Jurkat, Clone E6-1 (cell line): ENCODE measurements around the gene INTS2.
"Not testable (repeated sequence)": the region's sequence is repeated elsewhere in the genome, so short reads cannot be mapped to it uniquely, and the experiment has no call there.

Source experiments
- DNase-seq: peaks from one replicate; pipeline ENCODE4 v3.0.0-alpha.2; 2011; ENCODE audit warnings: low read depth, low spot score
- H3K4me3 ChIP-seq: 2 replicates; pipeline ENCODE4 v1.5.1; 2011; ENCODE audit warnings: mild to moderate bottlenecking, low read length, control low read depth, moderate library complexity

The INTS2 gene

GRCh38 chr17:61862975-61863800 is 64.6 kb downstream of the INTS2 start, which contains the start of gene BRIP1:
Gene BRIP1 (minus strand): TSS chr17:61863528. CDS start chr17:61861539, 1,989 bp downstream.
- peak within 1 kb of the TSS; percentile 90 for H3K4me3 ChIP-seq
- peak; percentile 96 for DNase-seq

- no peak for DNase-seq
- H3K4me3 ChIP-seq, result peak overlapping the region; percentile 90
Measured at GRCh38 chr17:61862105-61862574, 65.6 kb downstream of the INTS2 start.

DNA sequence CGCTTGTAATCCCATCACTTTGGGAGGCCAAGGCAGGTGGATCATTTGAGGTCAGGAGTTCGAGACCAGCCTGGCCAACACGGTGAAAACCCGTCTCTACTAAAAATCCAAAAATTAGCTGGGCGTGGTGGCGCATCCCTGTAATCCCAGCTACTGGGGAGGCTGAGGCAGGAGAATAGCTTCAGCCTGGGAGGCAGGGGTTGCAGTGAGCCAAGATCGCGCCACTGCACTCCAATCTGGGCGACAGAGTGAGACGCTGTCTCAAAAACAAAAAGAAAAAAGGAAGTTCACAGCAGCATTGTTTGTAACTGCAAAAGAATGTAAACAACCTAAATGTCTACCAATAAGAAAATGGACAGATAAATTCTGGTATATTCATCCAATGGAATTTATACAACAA is 67.4 kb downstream of the INTS2 start:
- not testable (repeated sequence) for H3K4me3 ChIP-seq, DNase-seq

DNA sequence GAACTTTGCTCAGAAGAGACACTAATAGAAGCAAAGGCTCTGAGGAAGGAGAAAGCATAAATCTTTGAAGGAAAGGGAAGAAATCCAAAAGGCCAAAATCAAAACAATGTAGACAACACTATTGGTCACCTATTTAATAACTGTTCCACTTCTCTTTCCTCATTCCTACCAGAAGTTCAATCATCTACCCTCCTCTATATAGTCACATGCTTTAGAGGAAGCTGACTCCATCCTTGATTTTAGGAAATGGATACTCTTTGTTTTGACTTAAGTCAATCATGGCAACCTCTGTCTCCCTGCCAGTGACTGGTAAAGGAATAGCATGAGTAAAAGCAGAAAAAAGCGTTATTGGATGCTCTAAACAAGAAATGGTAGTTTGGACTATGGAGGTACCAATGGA is 71.7 kb downstream of the INTS2 start:
- H3K4me3 ChIP-seq, result no peak overlapping the region
- no peak for DNase-seq

DNA sequence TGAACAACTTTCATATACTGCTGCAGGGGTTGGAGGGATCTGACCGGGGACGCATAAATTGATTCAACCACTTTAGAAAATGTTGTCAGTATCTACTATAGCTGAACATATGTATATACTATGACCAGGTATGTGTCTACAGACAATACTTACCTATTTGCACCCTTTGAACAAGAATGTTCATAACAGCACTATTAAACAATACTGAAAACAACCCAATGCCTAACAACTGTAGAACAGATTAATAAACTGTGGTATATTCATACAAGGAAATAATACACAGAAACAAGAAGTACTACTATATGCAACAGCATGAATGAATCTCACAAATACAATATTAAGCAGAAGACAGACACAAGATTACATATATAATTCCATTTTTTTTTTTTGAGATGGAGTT is 74.9 kb downstream of the INTS2 start:
- no peak overlapping the region for H3K4me3 ChIP-seq
- no peak for DNase-seq

- no peak overlapping the region for H3K4me3 ChIP-seq
- no peak for DNase-seq
Measured at GRCh38 chr17:61849674-61850073, 78.1 kb downstream of the INTS2 start.

DNA sequence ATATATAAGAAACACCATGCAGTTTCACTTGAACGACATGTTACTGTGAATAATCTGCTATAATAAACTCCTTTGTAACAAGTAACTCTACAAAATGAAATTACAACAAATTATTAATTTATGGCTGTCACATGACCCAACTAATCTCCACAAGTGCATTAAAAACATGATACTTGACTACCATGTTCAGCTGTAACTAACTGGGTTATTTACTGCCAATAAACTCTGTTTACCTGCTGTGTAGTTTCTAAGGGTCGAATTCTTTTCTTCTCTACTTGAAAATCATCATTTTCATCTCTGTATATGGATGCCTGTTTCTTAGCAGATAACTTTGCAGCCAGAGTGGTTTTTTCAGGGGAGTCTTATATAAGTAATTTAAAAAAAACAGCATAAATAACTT is 78.9 kb downstream of the INTS2 start:
- no peak for DNase-seq
- H3K4me3 ChIP-seq, result no peak overlapping the region

DNA sequence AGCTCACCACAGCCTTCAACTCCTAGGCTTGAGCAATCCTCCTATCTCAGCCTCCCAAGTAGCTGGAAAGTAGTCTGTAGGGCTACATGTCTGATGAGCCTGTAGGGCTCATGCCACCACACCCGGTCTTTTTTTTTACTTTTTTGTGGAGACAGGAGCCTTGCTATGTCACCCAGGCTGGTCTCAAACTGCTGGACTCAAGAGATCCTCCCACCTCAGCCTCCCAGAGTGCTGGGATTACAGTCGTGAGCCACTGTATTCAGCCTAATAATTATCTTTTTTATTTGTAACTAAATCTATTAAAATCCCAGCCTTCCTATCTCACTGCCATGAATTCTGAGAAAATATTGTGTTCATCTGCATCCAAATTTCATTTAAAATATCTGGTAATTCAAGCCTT is 79.5 kb downstream of the INTS2 start:
- no peak overlapping the region for H3K4me3 ChIP-seq
- DNase-seq, result no peak

DNA sequence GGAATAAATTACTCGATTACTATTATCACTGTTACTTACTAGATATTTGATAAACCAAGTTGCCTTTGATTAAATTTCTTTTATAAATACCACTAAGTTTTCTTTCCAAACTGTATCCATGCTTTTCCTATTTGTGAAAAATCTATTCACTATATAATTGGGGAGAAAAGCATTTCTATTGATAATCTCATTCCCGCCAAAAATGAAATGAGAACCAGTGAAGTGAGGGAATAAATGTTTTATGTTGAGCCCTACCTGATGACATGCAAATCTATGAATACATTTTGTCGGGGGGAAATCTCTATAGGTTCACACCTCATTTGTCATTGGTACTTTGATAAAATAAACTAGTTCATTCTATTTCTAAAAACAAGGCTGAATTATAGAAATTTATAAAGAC is 80.1 kb downstream of the INTS2 start:
- no peak for DNase-seq

DNA sequence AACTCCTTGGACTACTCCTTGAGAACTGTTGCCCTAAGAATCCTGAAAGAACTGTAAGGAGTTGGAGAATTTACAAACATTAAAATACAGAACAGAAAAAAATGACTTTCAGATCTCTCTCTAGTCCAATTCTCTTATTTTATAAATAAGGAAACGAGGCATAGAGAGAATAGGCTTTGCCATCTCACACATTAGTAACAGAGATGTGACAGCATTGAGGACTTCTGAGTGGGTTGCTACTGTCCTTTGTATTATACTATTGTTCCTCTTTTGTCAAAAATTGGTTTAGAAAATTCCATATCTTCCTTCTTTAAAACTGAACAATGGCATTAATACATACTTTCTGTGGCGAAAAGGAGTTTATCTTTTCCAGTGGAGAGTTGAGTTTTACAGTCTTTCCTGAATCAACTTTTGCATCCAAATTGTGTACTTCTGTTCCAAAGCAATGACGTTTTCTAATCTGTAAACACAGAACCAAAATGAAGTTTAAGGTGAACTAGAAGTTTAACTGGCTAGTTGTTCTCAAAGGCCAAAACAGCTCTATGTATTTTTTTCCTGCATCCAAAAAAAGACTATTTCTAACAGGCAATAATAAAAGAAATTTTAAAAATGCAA is 80.9 kb downstream of the INTS2 start:
- H3K4me3 ChIP-seq, result no peak overlapping the region
- DNase-seq, result no peak

More for the DNA sequence above, 80.1 kb downstream of the INTS2 start:
- H3K4me3 ChIP-seq, result no peak overlapping the region

DNA sequence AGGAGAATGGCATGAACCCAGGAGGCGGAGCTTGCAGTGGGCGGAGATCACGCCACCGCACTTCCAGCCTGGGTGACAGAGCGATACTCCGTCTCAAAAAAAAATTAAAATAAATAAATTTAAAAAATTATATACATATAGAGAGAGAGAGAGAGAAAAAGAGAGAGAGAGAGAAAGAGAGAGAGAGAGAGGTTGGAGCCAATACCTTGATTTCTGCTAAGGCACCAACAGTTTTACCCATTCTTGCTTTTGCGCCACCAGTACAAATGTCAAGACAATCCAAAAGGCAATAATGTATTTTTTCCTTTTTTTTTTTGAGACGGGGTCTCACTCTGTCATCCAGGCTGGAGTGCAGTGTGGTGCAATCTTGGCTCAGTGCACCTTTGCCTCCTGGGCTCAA is 81.7 kb downstream of the INTS2 start:
- H3K4me3 ChIP-seq, result no peak overlapping the region
- no peak for DNase-seq

DNA sequence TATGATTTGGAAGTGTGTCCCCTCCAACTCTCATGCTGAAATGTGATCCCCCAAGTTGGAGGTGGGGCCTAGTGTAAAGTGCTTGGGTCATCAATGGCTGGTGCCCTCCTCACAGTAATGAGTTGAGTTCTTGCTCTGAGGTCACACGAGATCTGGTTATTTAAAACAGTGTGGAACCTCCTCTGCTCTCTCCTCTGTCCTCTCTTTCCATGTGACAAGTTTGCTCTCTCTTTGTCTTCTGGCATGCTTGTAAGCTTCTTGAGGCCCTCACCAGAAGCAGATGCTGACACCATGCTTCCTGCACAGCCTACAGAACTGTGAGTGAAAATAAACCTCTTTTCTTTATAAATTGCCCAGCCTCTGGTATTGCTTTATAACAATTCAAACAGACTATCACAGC is 84.3 kb downstream of the INTS2 start:
- no peak for DNase-seq
- H3K4me3 ChIP-seq, result no peak overlapping the region

- no peak overlapping the region for H3K4me3 ChIP-seq
- no peak for DNase-seq
Measured at GRCh38 chr17:61842899-61843298, 84.9 kb downstream of the INTS2 start.

GRCh38 chr17:61839300-61839786 is 88.4 kb downstream of the INTS2 start:
- DNase-seq, result no peak
- H3K4me3 ChIP-seq, result no peak overlapping the region

GRCh38 chr17:61837175-61838051 is 90.4 kb downstream of the INTS2 start:
- peak; percentile 35 for DNase-seq
- no peak overlapping the region for H3K4me3 ChIP-seq

DNA sequence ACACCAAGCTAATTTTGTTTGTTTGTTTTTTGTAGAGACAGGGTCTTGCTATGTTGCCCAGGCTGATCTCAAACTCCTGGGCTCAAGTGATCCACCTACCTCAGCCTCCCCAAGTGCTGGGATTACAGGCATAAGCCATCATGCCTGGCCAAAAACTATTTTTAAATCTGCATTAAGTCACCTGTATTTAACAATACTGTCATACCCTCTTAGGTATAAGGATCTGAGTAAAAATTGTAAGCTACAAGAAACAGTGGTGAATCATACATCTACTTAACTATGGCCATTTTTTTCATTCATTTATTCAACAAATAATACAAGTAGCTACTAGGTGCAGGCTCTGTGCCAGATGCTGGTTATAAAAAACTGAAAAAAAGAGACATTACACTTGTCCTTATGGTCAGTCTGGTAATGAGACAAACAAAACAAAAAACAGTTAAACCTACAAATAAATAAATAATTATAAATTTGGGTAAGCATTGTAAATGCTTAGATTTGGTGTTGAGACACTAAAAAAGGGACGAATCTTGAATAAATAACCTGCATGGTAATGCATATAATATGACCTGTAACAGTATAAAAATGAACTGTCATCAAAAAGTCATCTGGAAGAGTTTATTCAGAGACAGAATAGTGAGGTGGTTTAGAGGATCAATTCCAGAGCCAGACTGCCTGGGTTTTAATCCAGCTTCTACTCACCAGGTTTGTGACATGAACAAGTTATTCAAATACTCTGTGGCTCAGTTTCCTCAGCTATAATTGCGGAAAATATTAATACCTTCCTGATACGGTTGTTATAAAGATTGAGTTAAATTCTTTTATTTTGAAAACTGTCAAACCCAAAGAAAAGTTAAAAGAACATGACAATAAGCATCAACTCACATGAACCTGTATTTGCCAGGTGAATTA is 91.3 kb downstream of the INTS2 start:
- no peak for DNase-seq
- no peak overlapping the region for H3K4me3 ChIP-seq

DNA sequence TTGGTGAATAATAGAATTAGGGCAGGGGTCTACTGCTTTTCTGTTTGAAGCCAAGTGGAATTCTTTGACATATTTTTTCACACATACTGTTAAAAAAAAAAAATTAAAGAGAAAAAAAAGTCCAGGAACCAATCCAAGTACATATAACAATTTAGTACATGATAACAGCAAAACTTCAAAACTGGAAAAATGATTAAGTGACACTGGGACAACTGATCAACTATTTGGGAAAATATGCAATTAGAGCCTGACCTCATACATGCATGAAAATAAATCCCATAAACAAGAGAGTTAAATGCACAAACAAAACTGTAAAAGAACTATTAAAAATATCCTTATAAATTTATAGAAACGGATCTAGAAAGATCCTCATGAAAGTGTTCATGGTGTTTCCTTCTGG is 92.2 kb downstream of the INTS2 start:
- DNase-seq, result no peak
- H3K4me3 ChIP-seq, result no peak overlapping the region

DNA sequence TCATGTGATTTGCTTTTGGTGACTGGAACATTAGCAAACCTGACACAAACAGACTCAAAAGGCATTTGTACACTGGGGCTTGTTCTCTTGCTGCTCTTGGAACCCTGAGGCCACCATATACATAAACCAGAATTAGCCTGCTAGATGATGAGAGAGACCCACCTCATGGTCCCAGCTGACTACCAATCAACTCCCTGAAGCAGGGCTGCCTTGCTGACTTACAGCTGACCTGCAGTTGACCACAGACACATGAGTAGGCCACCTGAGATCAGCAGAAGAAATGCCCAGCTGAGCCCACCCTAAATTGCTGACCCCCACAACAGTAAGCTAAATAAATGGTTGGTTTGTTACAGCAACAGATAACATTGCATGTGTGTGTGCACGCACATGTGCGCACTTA is 93.2 kb downstream of the INTS2 start:
- no peak for DNase-seq
- H3K4me3 ChIP-seq, result no peak overlapping the region
